Stomach (tissue), 9 donors: ENCODE data around the gene UNC45B. TPM values are rescaled to one million over a fixed set of nuclear protein-coding genes. Genes with fewer than 3 reads are reported as not detected.
"Not testable (repeated sequence)": the region's sequence is repeated elsewhere in the genome, so short reads cannot be mapped to it uniquely, and the experiment has no call there.

Experiments
- DNase-seq, 2 donors: peaks; one replicate each; pipeline versions ENCODE4 v3.0.0 to v3.0.0-alpha.2; 2013 to 2019
- H3K27ac ChIP-seq, 5 donors: fragments of 200-600 bp in 4 of 5; sonication (generic) in 4 of 5; one replicate each; pipeline ENCODE4 v1.5.1; 2013 to 2019; ENCODE audit warnings: mild to moderate bottlenecking in 1 of 5, moderate library complexity in 1 of 5
- H3K27me3 ChIP-seq, 3 donors: fragments of 200-600 bp; sonication (generic); one replicate each; pipeline ENCODE4 v1.5.1; 2017 to 2019; ENCODE audit warnings: mixed run types in 1 of 3
- H3K36me3 ChIP-seq, 4 donors: fragments of 200-600 bp; sonication (generic); 1 replicate in 3 of 4; 2 replicates in 1 of 4; pipeline ENCODE4 v1.5.1; 2016 to 2019
- H3K4me1 ChIP-seq, 4 donors: fragments of 200-600 bp; sonication (generic); one replicate each; pipeline ENCODE4 v1.5.1; 2016 to 2019
- H3K4me3 ChIP-seq, 4 donors: fragments of 200-600 bp; sonication (generic) in 3 of 4; one replicate each; pipeline ENCODE4 v1.5.1; 2016 to 2019; ENCODE audit warnings: mild to moderate bottlenecking in 1 of 4
- H3K9me3 ChIP-seq, 4 donors: fragments of 200-600 bp; sonication (generic); one replicate each; pipeline ENCODE4 v1.5.1; 2016 to 2019
- CTCF ChIP-seq, 7 experiments: fragments of 450-650 bp in 4 of 7; fragments of 200-600 bp in 3 of 7; sonication (generic) in 3 of 7; IDR thresholded peaks; one replicate each; pipeline ENCODE4 v1.5.1; 2016 to 2019; ENCODE audit warnings: antibody characterized with exemption in 7 of 7, control low read depth in 2 of 7, mild to moderate bottlenecking in 1 of 7
- EP300 ChIP-seq: sonication (generic); formaldehyde crosslinking; IDR thresholded peaks from one replicate; pipeline ENCODE4 v1.6.1; 2017; ENCODE audit warnings: antibody characterized with exemption
- POLR2A ChIP-seq, 4 donors: fragments of 450-650 bp; IDR thresholded peaks; one replicate each; pipeline ENCODE4 v1.6.1; 2016; ENCODE audit warnings: antibody characterized with exemption in 4 of 4, control low read depth in 2 of 4, mild to moderate bottlenecking in 1 of 4, moderate library complexity in 1 of 4
- POLR2AphosphoS5 ChIP-seq, 3 donors: sonication (generic); formaldehyde crosslinking; IDR thresholded peaks; one replicate each; pipeline ENCODE4 v1.6.1; 2016; ENCODE audit warnings: antibody characterized with exemption in 3 of 3
- WGBS, 5 donors: extraction: QIAGEN DNeasy Blood & Tissue Kit in 3 of 5; methylation state at CpG; one replicate each; pipeline versions ENCODE4 v1.1.5 to v1.1.7; 2013 to 2018; 5-methylcytosine and 5-hydroxymethylcytosine counted together
- intact Hi-C: fragments of 100-400 bp; cut with DNase I; formaldehyde crosslinking; loops from one replicate; pipeline ENCODE4 v1.15.1; 2023; ENCODE audit warnings: low total_unique reads
- polyA plus RNA-seq, 3 donors: library from polyadenylated mRNA; stranded (reverse); fragments of 200-250 nt; gene quantifications; one replicate each; pipeline ENCODE4 v1.2.3, GENCODE V29; 2013
- total RNA-seq, 5 donors: library from RNA; depleted of rRNA; stranded (reverse); fragments of >200 nt; gene quantifications; one replicate each; pipeline versions ENCODE4 v1.1.0 to v1.2.3, GENCODE V29; 2014 to 2016
- donor health status: healthy with polysubstance abuse.
- donor health status: Bipolar disorder and iron deficiency.
- donor health status: healthy.

The UNC45B gene
- total and polyA plus RNA-seq, 8 donors = 0.05 to 1.8 (median 0.30) TPM; not detected in 2

- intact Hi-C loops = no loop called here
- TF ChIP-seq POLR2AphosphoS5 (IDR thresholded peaks at IDR 0.05) (no peak), EP300 (no peak)
- Histone ChIP-seq H3K36me3 (no peaks in the 10 kb centered on the region), H3K27me3 (no peaks in the 10 kb centered on the region), H3K27ac (no peak overlapping the region), H3K9me3 (no peaks in the 10 kb centered on the region), H3K4me3 (no peak overlapping the region), H3K4me1 (no peaks in the 10 kb centered on the region)
- WGBS, 5 donors = 78 to 88% (median 83%) methylated on average over 9 of the region's 9 CpGs
- no peak for DNase-seq
These were observed 28.2 kb downstream of the UNC45B start for GRCh38 chr17:35175638-35176415.

- no peak overlapping the region for H3K27ac ChIP-seq
These were observed 29.3 kb downstream of the UNC45B start for GRCh38 chr17:35176897-35177296.

GRCh38 chr17:35179379-35179778 is 31.8 kb downstream of the UNC45B start:
- intact Hi-C loops, H3K4me3 ChIP-seq, H3K4me1 ChIP-seq, H3K36me3 ChIP-seq, DNase-seq, H3K9me3 ChIP-seq, H3K27ac ChIP-seq: not testable (repeated sequence)
- peaks cover 0 to 11% (median 0%) of the 10 kb centered on the region in 3 donors for H3K27me3 ChIP-seq
- WGBS, 5 donors = 91 to 99% (median 95%) methylated on average over 5 of the region's 5 CpGs

More at GRCh38 chr17:35176897-35177296, 29.3 kb downstream of the UNC45B start:
- Histone ChIP-seq H3K27me3 (no peaks in the 10 kb centered on the region), H3K36me3 (no peaks in the 10 kb centered on the region), H3K9me3 (no peaks in the 10 kb centered on the region), H3K4me1 (no peaks in the 10 kb centered on the region), H3K4me3 (no peak overlapping the region)
- no peak for DNase-seq
- intact Hi-C loops = no loop called here
- no peak for TF ChIP-seq POLR2AphosphoS5 (IDR thresholded peaks at IDR 0.05)
- TF ChIP-seq CTCF (IDR thresholded peaks at IDR 0.05) = no peak
- no peak for TF ChIP-seq EP300
- TF ChIP-seq POLR2A (IDR thresholded peaks at IDR 0.05) = no peak
- WGBS, 5 donors = 68 to 70% (median 69%) methylated on average over 8 of the region's 8 CpGs

GRCh38 chr17:35183332-35183731 is 35.7 kb downstream of the UNC45B start:
- intact Hi-C loops = no loop called here
- 40 to 59% (median 51%) methylated on average over 6 of the region's 6 CpGs for WGBS, 5 donors

GRCh38 chr17:35184274-35184673 is 36.7 kb downstream of the UNC45B start:
- no peaks in the 10 kb centered on the region for H3K4me1 ChIP-seq
- intact Hi-C loops = no loop called here
- H3K27me3 ChIP-seq = peaks cover 0 to 11% (median 0%) of the 10 kb centered on the region in 3 donors
- no peak overlapping the region for H3K4me3 ChIP-seq
- DNase-seq = no peak
- no peaks in the 10 kb centered on the region for H3K36me3 ChIP-seq
- no peak for TF ChIP-seq POLR2AphosphoS5 (IDR thresholded peaks at IDR 0.05)
- no peak for TF ChIP-seq POLR2A (IDR thresholded peaks at IDR 0.05)
- no peak for TF ChIP-seq CTCF (IDR thresholded peaks at IDR 0.05)
- no peak for TF ChIP-seq EP300
- H3K27ac ChIP-seq = no peak overlapping the region
- 40 to 58% (median 43%) methylated on average over 3 of the region's 3 CpGs for WGBS, 5 donors
- H3K9me3 ChIP-seq = no peaks in the 10 kb centered on the region

More at GRCh38 chr17:35183332-35183731, 35.7 kb downstream of the UNC45B start:
- Histone ChIP-seq H3K27me3 (peaks cover 0 to 11% (median 0%) of the 10 kb centered on the region in 3 donors), H3K27ac (no peak overlapping the region), H3K36me3 (no peaks in the 10 kb centered on the region), H3K4me1 (no peaks in the 10 kb centered on the region), H3K4me3 (no peak overlapping the region), H3K9me3 (no peaks in the 10 kb centered on the region)
- no peak for DNase-seq
- TF ChIP-seq EP300 (no peak), POLR2A (IDR thresholded peaks at IDR 0.05) (no peak), CTCF (IDR thresholded peaks at IDR 0.05) (no peak), POLR2AphosphoS5 (IDR thresholded peaks at IDR 0.05) (no peak)
